HEK293T (cell line): Measurements from ENCODE around the gene MGLL.

ENCODE experiments used
- ARNT ChIP-seq: fragments of 450-650 bp; IDR thresholded peaks from 2 replicates; pipeline ENCODE4 v1.6.1; 2017; ENCODE audit warnings: mild to moderate bottlenecking
- ELF4 ChIP-seq: fragments of 450-650 bp; IDR thresholded peaks from 2 replicates; pipeline ENCODE4 v1.6.1; 2017; ENCODE audit warnings: antibody characterized with exemption
- FOXA1 ChIP-seq: fragments of 450-650 bp; IDR thresholded peaks from 2 replicates; pipeline ENCODE4 v1.6.1; 2016; ENCODE audit warnings: mild to moderate bottlenecking
- FOXK2 ChIP-seq: fragments of 450-650 bp; IDR thresholded peaks from 2 replicates; pipeline ENCODE4 v1.6.1; 2016; ENCODE audit warnings: mild to moderate bottlenecking
- FOXM1 ChIP-seq: fragments of 450-650 bp; IDR thresholded peaks from 2 replicates; pipeline ENCODE4 v1.6.1; 2017; ENCODE audit warnings: mild to moderate bottlenecking, borderline replicate concordance
- HDGF ChIP-seq: fragments of 450-650 bp; IDR thresholded peaks from 2 replicates; pipeline ENCODE4 v1.6.1; 2017; ENCODE audit warnings: antibody characterized with exemption, borderline replicate concordance
- NFRKB ChIP-seq: fragments of 450-650 bp; IDR thresholded peaks from 2 replicates; pipeline ENCODE4 v1.6.1; 2016; ENCODE audit warnings: mild to moderate bottlenecking, moderate library complexity
- SP1 ChIP-seq: fragments of 450-650 bp; IDR thresholded peaks from 2 replicates; pipeline ENCODE4 v1.6.1; 2017
- SUZ12 ChIP-seq: fragments of 450-650 bp; IDR thresholded peaks from 2 replicates; pipeline ENCODE4 v1.6.1; 2016; ENCODE audit warnings: mild to moderate bottlenecking
- TARDBP ChIP-seq: fragments of 450-650 bp; IDR thresholded peaks from 2 replicates; pipeline ENCODE4 v1.6.1; 2016
- ZNF384 ChIP-seq: fragments of 450-650 bp; IDR thresholded peaks from 2 replicates; pipeline ENCODE4 v1.6.1; 2016
- TF ChIP-seq, protein P1 (sequence below): fragments of 450-650 bp; IDR thresholded peaks from 2 replicates; pipeline ENCODE4 v1.6.1; 2016

DNA sequence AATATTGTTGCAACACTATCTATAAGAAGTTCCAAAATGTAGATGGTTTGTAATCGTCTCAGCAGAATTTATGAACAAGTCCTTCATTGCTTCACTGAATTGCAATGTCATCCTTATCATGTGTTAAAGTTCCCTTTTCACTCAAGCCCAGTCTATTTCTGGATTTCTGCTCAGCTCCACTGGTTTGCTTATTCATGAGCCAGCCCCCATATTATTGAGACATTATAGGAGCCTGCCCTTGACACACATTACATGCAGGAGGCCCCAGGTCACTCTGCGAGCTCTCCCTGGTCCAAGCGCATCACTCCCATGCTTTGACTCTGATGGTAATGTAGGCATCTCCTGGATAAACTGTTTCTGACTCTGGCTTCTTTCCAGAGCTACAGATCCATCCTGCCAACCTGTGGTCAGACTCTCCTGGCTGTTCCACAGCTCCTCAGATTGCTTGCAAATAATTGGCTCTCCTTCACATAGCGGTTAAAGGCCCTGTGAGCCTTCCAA is 92.7 kb downstream of the MGLL start:
- TF ChIP-seq, protein P1, sequence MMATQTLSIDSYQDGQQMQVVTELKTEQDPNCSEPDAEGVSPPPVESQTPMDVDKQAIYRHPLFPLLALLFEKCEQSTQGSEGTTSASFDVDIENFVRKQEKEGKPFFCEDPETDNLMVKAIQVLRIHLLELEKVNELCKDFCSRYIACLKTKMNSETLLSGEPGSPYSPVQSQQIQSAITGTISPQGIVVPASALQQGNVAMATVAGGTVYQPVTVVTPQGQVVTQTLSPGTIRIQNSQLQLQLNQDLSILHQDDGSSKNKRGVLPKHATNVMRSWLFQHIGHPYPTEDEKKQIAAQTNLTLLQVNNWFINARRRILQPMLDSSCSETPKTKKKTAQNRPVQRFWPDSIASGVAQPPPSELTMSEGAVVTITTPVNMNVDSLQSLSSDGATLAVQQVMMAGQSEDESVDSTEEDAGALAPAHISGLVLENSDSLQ, result no peak
- no peak for TF ChIP-seq TARDBP
- TF ChIP-seq ARNT, result no peak
- no peak for TF ChIP-seq SP1
- TF ChIP-seq ZNF384, result no peak
- TF ChIP-seq ELF4, result no peak
- TF ChIP-seq HDGF, result no peak
- no peak for TF ChIP-seq SUZ12
- no peak for TF ChIP-seq FOXM1
- TF ChIP-seq FOXK2, result no peak
- TF ChIP-seq FOXA1, result no peak
- no peak for TF ChIP-seq NFRKB
